ENCODE results near the gene CTDP1. TPM values are rescaled to one million over a fixed set of nuclear protein-coding genes. Genes with fewer than 3 reads are reported as not detected.

CTDP1 gene
- total RNA-seq, 1 experiment from 2014 or later: 24.9 TPM

DNA sequence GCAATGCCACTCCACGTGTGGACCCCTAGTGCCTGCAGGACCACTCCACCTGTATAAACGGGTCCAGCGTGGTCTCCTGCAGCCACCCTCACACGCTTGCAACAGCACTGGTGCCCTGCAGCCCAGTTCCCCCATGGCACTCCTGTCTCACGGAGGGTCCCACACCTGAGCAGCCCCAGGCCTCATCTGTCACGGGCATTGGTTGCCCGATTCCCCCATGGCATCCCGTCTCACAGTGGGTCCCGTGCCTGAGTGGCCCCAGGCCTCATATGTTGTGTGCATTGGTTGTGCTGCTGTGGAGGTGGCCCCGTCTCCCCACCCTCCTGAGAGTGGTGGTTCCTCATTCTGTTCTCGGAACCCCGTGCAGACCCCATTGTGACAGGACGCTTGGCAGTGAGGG is 43.4 kb downstream of the CTDP1 start:
- intact Hi-C loops (cut with micrococcal nuclease): loop anchor here (10.0 kb wide), 1 partner anchor 58 kb away; no protein-coding TSS in a partner anchor
- Histone ChIP-seq H3K4me3 (replicated peaks in 1 of 2; ENCODE audit: low read depth in 1 of 2, low read length in 2 of 2) (no peak overlapping the region), H3K36me3 (ENCODE audit: control insufficient read depth in 1 of 2, insufficient read depth in 2 of 2, low read length in 2 of 2) (peaks cover 5 to 32% of the 10 kb centered on the region in 2 experiments; a peak in 3 of 4 replicates), H2AFZ (ENCODE audit: low read depth, low read length, poor library complexity, severe bottlenecking) (no peak overlapping the region), H3K9me2 (ENCODE audit: insufficient read depth) (no peaks in the 10 kb centered on the region), H3K27me3 (ENCODE audit: insufficient read depth, low read length) (no peaks in the 10 kb centered on the region), H3K79me2 (ENCODE audit: insufficient read depth, low read length) (peaks cover 28% of the 10 kb centered on the region), H3K9me3 (ENCODE audit: control insufficient read depth in 1 of 2, insufficient read depth in 1 of 2, low read depth in 1 of 2, low read length in 2 of 2) (no peaks in the 10 kb centered on the region), H3K27ac (ENCODE audit: low read depth, low read length) (no peak overlapping the region), H3K9ac (ENCODE audit: low read length) (no peak overlapping the region), H4K20me1 (ENCODE audit: insufficient read depth) (no peaks in the 10 kb centered on the region), H3K4me1 (ENCODE audit: control insufficient read depth in 1 of 2, insufficient read depth in 2 of 2, low read length in 2 of 2) (no peaks in the 10 kb centered on the region), H3K4me2 (ENCODE audit: low read length) (no peak overlapping the region)
- DNase-seq (ENCODE audit: low read depth, low spot score): no peak
- TF ChIP-seq CEBPB (IDR thresholded peaks at IDR 0.05; ENCODE audit: low read depth): no peak
- TF ChIP-seq YY1 (IDR thresholded peaks at IDR 0.05; ENCODE audit: extremely low read depth, insufficient replicate concordance, low read depth, low read length): no peak
- no peak for TF ChIP-seq SP1 (IDR thresholded peaks at IDR 0.05; ENCODE audit: low read depth)
- TF ChIP-seq FOSL1 (IDR thresholded peaks at IDR 0.05; ENCODE audit: low read depth): no peak
- TF ChIP-seq JUND (IDR thresholded peaks at IDR 0.05): no peak
- TF ChIP-seq ZNF274 (IDR thresholded peaks at IDR 0.05; ENCODE audit: low read depth, low read length): no peak
- TF ChIP-seq, protein P1, sequence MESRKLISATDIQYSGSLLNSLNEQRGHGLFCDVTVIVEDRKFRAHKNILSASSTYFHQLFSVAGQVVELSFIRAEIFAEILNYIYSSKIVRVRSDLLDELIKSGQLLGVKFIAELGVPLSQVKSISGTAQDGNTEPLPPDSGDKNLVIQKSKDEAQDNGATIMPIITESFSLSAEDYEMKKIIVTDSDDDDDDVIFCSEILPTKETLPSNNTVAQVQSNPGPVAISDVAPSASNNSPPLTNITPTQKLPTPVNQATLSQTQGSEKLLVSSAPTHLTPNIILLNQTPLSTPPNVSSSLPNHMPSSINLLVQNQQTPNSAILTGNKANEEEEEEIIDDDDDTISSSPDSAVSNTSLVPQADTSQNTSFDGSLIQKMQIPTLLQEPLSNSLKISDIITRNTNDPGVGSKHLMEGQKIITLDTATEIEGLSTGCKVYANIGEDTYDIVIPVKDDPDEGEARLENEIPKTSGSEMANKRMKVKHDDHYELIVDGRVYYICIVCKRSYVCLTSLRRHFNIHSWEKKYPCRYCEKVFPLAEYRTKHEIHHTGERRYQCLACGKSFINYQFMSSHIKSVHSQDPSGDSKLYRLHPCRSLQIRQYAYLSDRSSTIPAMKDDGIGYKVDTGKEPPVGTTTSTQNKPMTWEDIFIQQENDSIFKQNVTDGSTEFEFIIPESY (IDR thresholded peaks at IDR 0.05; ENCODE audit: extremely low read depth, insufficient replicate concordance, low read length): no peak
- TF ChIP-seq, protein P2, sequence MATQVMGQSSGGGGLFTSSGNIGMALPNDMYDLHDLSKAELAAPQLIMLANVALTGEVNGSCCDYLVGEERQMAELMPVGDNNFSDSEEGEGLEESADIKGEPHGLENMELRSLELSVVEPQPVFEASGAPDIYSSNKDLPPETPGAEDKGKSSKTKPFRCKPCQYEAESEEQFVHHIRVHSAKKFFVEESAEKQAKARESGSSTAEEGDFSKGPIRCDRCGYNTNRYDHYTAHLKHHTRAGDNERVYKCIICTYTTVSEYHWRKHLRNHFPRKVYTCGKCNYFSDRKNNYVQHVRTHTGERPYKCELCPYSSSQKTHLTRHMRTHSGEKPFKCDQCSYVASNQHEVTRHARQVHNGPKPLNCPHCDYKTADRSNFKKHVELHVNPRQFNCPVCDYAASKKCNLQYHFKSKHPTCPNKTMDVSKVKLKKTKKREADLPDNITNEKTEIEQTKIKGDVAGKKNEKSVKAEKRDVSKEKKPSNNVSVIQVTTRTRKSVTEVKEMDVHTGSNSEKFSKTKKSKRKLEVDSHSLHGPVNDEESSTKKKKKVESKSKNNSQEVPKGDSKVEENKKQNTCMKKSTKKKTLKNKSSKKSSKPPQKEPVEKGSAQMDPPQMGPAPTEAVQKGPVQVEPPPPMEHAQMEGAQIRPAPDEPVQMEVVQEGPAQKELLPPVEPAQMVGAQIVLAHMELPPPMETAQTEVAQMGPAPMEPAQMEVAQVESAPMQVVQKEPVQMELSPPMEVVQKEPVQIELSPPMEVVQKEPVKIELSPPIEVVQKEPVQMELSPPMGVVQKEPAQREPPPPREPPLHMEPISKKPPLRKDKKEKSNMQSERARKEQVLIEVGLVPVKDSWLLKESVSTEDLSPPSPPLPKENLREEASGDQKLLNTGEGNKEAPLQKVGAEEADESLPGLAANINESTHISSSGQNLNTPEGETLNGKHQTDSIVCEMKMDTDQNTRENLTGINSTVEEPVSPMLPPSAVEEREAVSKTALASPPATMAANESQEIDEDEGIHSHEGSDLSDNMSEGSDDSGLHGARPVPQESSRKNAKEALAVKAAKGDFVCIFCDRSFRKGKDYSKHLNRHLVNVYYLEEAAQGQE (IDR thresholded peaks at IDR 0.05; ENCODE audit: low read depth): no peak
- no peak for TF ChIP-seq ZFX (IDR thresholded peaks at IDR 0.05)
- TF ChIP-seq, protein P3, sequence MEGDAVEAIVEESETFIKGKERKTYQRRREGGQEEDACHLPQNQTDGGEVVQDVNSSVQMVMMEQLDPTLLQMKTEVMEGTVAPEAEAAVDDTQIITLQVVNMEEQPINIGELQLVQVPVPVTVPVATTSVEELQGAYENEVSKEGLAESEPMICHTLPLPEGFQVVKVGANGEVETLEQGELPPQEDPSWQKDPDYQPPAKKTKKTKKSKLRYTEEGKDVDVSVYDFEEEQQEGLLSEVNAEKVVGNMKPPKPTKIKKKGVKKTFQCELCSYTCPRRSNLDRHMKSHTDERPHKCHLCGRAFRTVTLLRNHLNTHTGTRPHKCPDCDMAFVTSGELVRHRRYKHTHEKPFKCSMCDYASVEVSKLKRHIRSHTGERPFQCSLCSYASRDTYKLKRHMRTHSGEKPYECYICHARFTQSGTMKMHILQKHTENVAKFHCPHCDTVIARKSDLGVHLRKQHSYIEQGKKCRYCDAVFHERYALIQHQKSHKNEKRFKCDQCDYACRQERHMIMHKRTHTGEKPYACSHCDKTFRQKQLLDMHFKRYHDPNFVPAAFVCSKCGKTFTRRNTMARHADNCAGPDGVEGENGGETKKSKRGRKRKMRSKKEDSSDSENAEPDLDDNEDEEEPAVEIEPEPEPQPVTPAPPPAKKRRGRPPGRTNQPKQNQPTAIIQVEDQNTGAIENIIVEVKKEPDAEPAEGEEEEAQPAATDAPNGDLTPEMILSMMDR (IDR thresholded peaks at IDR 0.05 in 2 of 3, conservative IDR thresholded peaks at IDR 0.05 in 1 of 3; ENCODE audit: borderline replicate concordance in 1 of 3, insufficient read depth in 1 of 3, low read depth in 2 of 3, low read length in 2 of 3): no peak
- TF ChIP-seq CBX3 (IDR thresholded peaks at IDR 0.05; ENCODE audit: low read depth): no peak
- RAD21 ChIA-PET (ENCODE audit: low non-redundant PET in 1 of 2, low total read pairs in 2 of 2, uncharacterized antibody in 2 of 2, unreplicated experiment in 2 of 2): no interaction called here
- ATAC-seq: no peak
- POLR2A ChIA-PET: no interaction called here
- BruUV-seq (replicated peaks): no TSS peak
- CTCF ChIA-PET: no interaction called here
